Neural crest cell (in vitro differentiated cells): ENCODE data around the gene EPHB6. TPM values are rescaled to one million over a fixed set of nuclear protein-coding genes. Genes with fewer than 3 reads are reported as not detected.

ENCODE experiments used
- DNase-seq: peaks from one replicate; pipeline ENCODE4 v3.0.0; 2021; ENCODE audit warnings: low read depth, mixed read lengths, low spot score
- H3K27ac Mint-ChIP-seq: one replicate; pipeline ENCODE4 v1.8.0; 2021; ENCODE audit warnings: mild to moderate bottlenecking, mixed read lengths; ENCODE audit not compliant: unreplicated experiment
- H3K27me3 Mint-ChIP-seq: 2 replicates; pipeline ENCODE4 v1.8.0; 2021; ENCODE audit warnings: low read depth, mild to moderate bottlenecking, mixed read lengths
- H3K36me3 Mint-ChIP-seq: 2 replicates; pipeline ENCODE4 v1.8.0; 2021; ENCODE audit warnings: low read depth, mild to moderate bottlenecking, mixed read lengths
- H3K4me1 Mint-ChIP-seq: 2 replicates; pipeline ENCODE4 v1.8.0; 2021; ENCODE audit warnings: mixed read lengths
- H3K4me3 Mint-ChIP-seq: one replicate; pipeline ENCODE4 v1.8.0; 2021; ENCODE audit warnings: mild to moderate bottlenecking, mixed read lengths
- H3K9me3 Mint-ChIP-seq: 2 replicates; pipeline ENCODE4 v1.8.0; 2021; ENCODE audit warnings: mixed read lengths
- CTCF ChIP-seq: fragments of 200-600 bp; sonication (generic); conservative IDR thresholded peaks from 2 replicates; pipeline ENCODE4 v1.5.0; 2021; ENCODE audit warnings: antibody characterized with exemption, mild to moderate bottlenecking
- total RNA-seq: library from RNA; stranded (reverse); gene quantifications from 2 replicates; pipeline ENCODE4 v1.2.1, GENCODE V29; 2021

The EPHB6 gene
- total RNA-seq, 1 donor from 2014 or later, result 12.3 TPM

GRCh38 chr7:142875456-142875855 lies 20.6 kb downstream of the EPHB6 start:
- Mint-ChIP-seq H3K9me3 (peaks cover 2% of the 10 kb centered on the region), H3K36me3 (no peaks in the 10 kb centered on the region), H3K4me3 (no peak overlapping the region), H3K27ac (no peak overlapping the region), H3K27me3 (peaks cover 17% of the 10 kb centered on the region), H3K4me1 (no peaks in the 10 kb centered on the region)
- no peak for DNase-seq
- no peak for TF ChIP-seq CTCF

GRCh38 chr7:142876236-142876960 lies 21.5 kb downstream of the EPHB6 start:
- no peak for DNase-seq
- Mint-ChIP-seq H3K36me3 (no peaks in the 10 kb centered on the region), H3K27me3 (peaks cover 21% of the 10 kb centered on the region), H3K4me3 (no peak overlapping the region), H3K9me3 (peaks cover 2% of the 10 kb centered on the region), H3K4me1 (no peaks in the 10 kb centered on the region), H3K27ac (no peak overlapping the region)
- no peak for TF ChIP-seq CTCF

- TF ChIP-seq CTCF, result no peak
- Mint-ChIP-seq H3K4me3 (no peak overlapping the region), H3K36me3 (no peaks in the 10 kb centered on the region), H3K27me3 (peaks cover 27% of the 10 kb centered on the region), H3K4me1 (no peaks in the 10 kb centered on the region), H3K27ac (no peak overlapping the region), H3K9me3 (peaks cover 2% of the 10 kb centered on the region)
- DNase-seq, result no peak
These were observed 22.4 kb downstream of the EPHB6 start for GRCh38 chr7:142876991-142877910.

- Mint-ChIP-seq H3K36me3 (no peaks in the 10 kb centered on the region), H3K4me3 (no peak overlapping the region), H3K4me1 (no peaks in the 10 kb centered on the region), H3K9me3 (peaks cover 2% of the 10 kb centered on the region), H3K27ac (no peak overlapping the region), H3K27me3 (peaks cover 34% of the 10 kb centered on the region)
- no peak for TF ChIP-seq CTCF
- DNase-seq, result no peak
These were observed 23.4 kb downstream of the EPHB6 start for GRCh38 chr7:142878315-142878714.

GRCh38 chr7:142879060-142879459 lies 24.2 kb downstream of the EPHB6 start:
- Mint-ChIP-seq H3K27ac (no peak overlapping the region), H3K4me3 (no peak overlapping the region), H3K36me3 (no peaks in the 10 kb centered on the region), H3K9me3 (no peaks in the 10 kb centered on the region), H3K27me3 (peaks cover 34% of the 10 kb centered on the region), H3K4me1 (no peaks in the 10 kb centered on the region)
- no peak for TF ChIP-seq CTCF
- no peak for DNase-seq
